ENCODE measurements around the gene ZBTB8OS. TPM values are rescaled to one million over a fixed set of nuclear protein-coding genes. Genes with fewer than 3 reads are reported as not detected.

The ZBTB8OS gene
- total and polyA plus RNA-seq, 4 donors, result 12.3 to 33.8 (median 16.7) TPM

DNA sequence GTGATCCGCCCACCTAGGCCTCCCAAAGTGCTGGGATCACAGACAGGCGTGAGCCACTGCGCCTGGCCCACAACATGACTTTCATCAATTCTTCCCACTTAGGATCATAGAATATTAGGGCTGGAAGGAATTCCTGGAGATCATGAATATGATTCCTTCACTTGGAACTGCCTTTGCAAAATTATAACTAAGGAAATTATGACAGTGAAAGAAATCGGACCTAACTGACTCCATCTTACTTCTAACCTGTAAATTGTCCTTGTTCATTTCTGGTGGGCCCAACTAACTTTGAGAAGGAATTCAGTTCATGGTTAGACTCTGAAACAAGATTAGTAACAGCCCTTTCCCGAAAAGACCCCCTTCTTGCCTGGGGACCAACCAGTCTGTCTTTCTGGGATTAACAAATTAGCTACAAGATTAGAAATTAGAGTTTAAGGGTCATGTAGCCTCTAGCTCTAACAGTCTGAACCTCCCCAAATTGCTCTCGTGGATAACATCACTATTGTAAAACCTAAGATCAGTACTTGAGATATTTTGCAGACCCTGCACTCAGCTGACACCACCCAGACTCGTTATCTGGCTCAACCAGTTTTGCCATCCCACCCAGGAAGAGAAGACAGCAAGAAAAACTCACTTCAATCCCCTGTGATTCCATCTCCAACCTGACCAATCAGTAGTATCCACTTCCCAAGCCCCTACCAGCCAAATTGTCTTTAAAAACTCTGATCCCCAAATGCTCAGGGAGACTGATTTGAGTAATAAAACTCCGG is 14.7 kb downstream of the ZBTB8OS start:
- TF ChIP-seq RAD21 (IDR thresholded peaks at IDR 0.05) (no peak), SP1 (IDR thresholded peaks at IDR 0.05) (no peak), FOXA2 (IDR thresholded peaks at IDR 0.05) (no peak), YY1 (IDR thresholded peaks at IDR 0.05) (no peak), EGR1 (IDR thresholded peaks at IDR 0.05; ENCODE audit: low read depth in 2 of 2) (no peak), HNF4A (conservative IDR thresholded peaks at IDR 0.05) (no peak), RXRA (IDR thresholded peaks at IDR 0.05) (no peak), GABPA (IDR thresholded peaks at IDR 0.05 in 1 of 2, conservative IDR thresholded peaks at IDR 0.05 in 1 of 2) (no peak), FOXA1 (IDR thresholded peaks at IDR 0.05) (no peak), TAF1 (conservative IDR thresholded peaks at IDR 0.05) (no peak), HNF4G (IDR thresholded peaks at IDR 0.05) (no peak), JUND (IDR thresholded peaks at IDR 0.05) (no peak)
- TF ChIP-seq, protein P1, sequence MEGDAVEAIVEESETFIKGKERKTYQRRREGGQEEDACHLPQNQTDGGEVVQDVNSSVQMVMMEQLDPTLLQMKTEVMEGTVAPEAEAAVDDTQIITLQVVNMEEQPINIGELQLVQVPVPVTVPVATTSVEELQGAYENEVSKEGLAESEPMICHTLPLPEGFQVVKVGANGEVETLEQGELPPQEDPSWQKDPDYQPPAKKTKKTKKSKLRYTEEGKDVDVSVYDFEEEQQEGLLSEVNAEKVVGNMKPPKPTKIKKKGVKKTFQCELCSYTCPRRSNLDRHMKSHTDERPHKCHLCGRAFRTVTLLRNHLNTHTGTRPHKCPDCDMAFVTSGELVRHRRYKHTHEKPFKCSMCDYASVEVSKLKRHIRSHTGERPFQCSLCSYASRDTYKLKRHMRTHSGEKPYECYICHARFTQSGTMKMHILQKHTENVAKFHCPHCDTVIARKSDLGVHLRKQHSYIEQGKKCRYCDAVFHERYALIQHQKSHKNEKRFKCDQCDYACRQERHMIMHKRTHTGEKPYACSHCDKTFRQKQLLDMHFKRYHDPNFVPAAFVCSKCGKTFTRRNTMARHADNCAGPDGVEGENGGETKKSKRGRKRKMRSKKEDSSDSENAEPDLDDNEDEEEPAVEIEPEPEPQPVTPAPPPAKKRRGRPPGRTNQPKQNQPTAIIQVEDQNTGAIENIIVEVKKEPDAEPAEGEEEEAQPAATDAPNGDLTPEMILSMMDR (IDR thresholded peaks at IDR 0.05; ENCODE audit: low read depth, low read length, missing input control), result no peak
- TF ChIP-seq, protein P2, sequence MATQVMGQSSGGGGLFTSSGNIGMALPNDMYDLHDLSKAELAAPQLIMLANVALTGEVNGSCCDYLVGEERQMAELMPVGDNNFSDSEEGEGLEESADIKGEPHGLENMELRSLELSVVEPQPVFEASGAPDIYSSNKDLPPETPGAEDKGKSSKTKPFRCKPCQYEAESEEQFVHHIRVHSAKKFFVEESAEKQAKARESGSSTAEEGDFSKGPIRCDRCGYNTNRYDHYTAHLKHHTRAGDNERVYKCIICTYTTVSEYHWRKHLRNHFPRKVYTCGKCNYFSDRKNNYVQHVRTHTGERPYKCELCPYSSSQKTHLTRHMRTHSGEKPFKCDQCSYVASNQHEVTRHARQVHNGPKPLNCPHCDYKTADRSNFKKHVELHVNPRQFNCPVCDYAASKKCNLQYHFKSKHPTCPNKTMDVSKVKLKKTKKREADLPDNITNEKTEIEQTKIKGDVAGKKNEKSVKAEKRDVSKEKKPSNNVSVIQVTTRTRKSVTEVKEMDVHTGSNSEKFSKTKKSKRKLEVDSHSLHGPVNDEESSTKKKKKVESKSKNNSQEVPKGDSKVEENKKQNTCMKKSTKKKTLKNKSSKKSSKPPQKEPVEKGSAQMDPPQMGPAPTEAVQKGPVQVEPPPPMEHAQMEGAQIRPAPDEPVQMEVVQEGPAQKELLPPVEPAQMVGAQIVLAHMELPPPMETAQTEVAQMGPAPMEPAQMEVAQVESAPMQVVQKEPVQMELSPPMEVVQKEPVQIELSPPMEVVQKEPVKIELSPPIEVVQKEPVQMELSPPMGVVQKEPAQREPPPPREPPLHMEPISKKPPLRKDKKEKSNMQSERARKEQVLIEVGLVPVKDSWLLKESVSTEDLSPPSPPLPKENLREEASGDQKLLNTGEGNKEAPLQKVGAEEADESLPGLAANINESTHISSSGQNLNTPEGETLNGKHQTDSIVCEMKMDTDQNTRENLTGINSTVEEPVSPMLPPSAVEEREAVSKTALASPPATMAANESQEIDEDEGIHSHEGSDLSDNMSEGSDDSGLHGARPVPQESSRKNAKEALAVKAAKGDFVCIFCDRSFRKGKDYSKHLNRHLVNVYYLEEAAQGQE (IDR thresholded peaks at IDR 0.05), result no peak
- TF ChIP-seq, protein P3, sequence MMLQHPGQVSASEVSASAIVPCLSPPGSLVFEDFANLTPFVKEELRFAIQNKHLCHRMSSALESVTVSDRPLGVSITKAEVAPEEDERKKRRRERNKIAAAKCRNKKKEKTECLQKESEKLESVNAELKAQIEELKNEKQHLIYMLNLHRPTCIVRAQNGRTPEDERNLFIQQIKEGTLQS (IDR thresholded peaks at IDR 0.05), result no peak
- TF ChIP-seq, protein P4, sequence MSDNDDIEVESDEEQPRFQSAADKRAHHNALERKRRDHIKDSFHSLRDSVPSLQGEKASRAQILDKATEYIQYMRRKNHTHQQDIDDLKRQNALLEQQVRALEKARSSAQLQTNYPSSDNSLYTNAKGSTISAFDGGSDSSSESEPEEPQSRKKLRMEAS (IDR thresholded peaks at IDR 0.05), result no peak
- TF ChIP-seq, protein P5, sequence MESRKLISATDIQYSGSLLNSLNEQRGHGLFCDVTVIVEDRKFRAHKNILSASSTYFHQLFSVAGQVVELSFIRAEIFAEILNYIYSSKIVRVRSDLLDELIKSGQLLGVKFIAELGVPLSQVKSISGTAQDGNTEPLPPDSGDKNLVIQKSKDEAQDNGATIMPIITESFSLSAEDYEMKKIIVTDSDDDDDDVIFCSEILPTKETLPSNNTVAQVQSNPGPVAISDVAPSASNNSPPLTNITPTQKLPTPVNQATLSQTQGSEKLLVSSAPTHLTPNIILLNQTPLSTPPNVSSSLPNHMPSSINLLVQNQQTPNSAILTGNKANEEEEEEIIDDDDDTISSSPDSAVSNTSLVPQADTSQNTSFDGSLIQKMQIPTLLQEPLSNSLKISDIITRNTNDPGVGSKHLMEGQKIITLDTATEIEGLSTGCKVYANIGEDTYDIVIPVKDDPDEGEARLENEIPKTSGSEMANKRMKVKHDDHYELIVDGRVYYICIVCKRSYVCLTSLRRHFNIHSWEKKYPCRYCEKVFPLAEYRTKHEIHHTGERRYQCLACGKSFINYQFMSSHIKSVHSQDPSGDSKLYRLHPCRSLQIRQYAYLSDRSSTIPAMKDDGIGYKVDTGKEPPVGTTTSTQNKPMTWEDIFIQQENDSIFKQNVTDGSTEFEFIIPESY (IDR thresholded peaks at IDR 0.05), result no peak
- Histone ChIP-seq H3K9ac (ENCODE audit: low read depth in 1 of 2, low read length in 2 of 2) (no peak overlapping the region), H3K27ac (ENCODE audit: low read depth in 1 of 2, low read length in 2 of 2) (no peak overlapping the region), H3K36me3 (ENCODE audit: control insufficient read depth in 4 of 4, insufficient read depth in 3 of 4, low read depth in 1 of 4, low read length in 3 of 4) (peaks cover 4 to 19% (median 8%) of the 10 kb centered on the region in 4 donors), H3K4me3 (ENCODE audit: low read depth in 1 of 3, low read length in 3 of 3) (no peak overlapping the region), H3K4me1 (ENCODE audit: control insufficient read depth in 4 of 4, insufficient read depth in 4 of 4, low read length in 3 of 4) (no peaks in the 10 kb centered on the region), H3K27me3 (ENCODE audit: control insufficient read depth in 4 of 4, insufficient read depth in 4 of 4, low read length in 3 of 4) (no peaks in the 10 kb centered on the region), H3K9me3 (ENCODE audit: control insufficient read depth in 4 of 4, low read length in 3 of 4) (no peaks in the 10 kb centered on the region)
- 96% methylated on average over 8 of the region's 8 CpGs for WGBS
- DNase-seq (ENCODE audit: low spot score), result no peak
